ENCODE data around the gene KCNIP4. TPM values are rescaled to one million over a fixed set of nuclear protein-coding genes. Genes with fewer than 3 reads are reported as not detected.

The KCNIP4 gene
- total and polyA plus RNA-seq, 2 experiments from 2014 or later: 0.14 to 0.63 TPM

GRCh38 chr4:21380861-21381260, 567.7 kb downstream of the KCNIP4 start:
- H3K9me3 Mint-ChIP-seq: no peaks in the 10 kb centered on the region

More at GRCh38 chr4:21380861-21381260, 567.7 kb downstream of the KCNIP4 start:
- H3K27ac Mint-ChIP-seq: no peak overlapping the region
- DNase-seq (ENCODE audit: low spot score) (no peak), ATAC-seq (no peak)
- H3K4me1 Mint-ChIP-seq: no peaks in the 10 kb centered on the region
- Histone ChIP-seq H3K36me3 (ENCODE audit: insufficient read depth) (no peaks in the 10 kb centered on the region), H2AFZ (peak overlapping the region; percentile 43; the same call in 1 of the 2 replicates), H4K20me1 (replicated peaks; ENCODE audit: insufficient read depth) (no peaks in the 10 kb centered on the region), H3F3A (replicated peaks; ENCODE audit: low read depth) (no peaks in the 10 kb centered on the region), H3K27ac (ENCODE audit: low read depth) (no peak overlapping the region), H3K9me2 (ENCODE audit: insufficient read depth) (no peaks in the 10 kb centered on the region), H3K4me1 (ENCODE audit: insufficient read depth) (no peaks in the 10 kb centered on the region), H3K4me2 (no peak overlapping the region), H3K27me3 (ENCODE audit: insufficient read depth) (no peaks in the 10 kb centered on the region), H3K79me2 (replicated peaks; ENCODE audit: insufficient read depth) (no peaks in the 10 kb centered on the region), H3K4me3 (no peak overlapping the region)
- no peak overlapping the region for H3K4me3 Mint-ChIP-seq
- no peaks in the 10 kb centered on the region for H3K27me3 Mint-ChIP-seq (ENCODE audit: insufficient read depth, low read depth, poor library complexity)
- no peaks in the 10 kb centered on the region for H3K36me3 Mint-ChIP-seq (ENCODE audit: low read depth)
- TF ChIP-seq ZNF331 (CRISPR knock-in tag; IDR thresholded peaks at IDR 0.05; ENCODE audit: low read depth): no peak
- no peak for TF ChIP-seq REST (IDR thresholded peaks at IDR 0.05; ENCODE audit: unreplicated experiment)
- TF ChIP-seq ETS1 (IDR thresholded peaks at IDR 0.05): no peak
- TF ChIP-seq ZNF462 (CRISPR knock-in tag; IDR thresholded peaks at IDR 0.05): no peak
- no peak for TF ChIP-seq CREB1 (CRISPR knock-in tag; IDR thresholded peaks at IDR 0.05; ENCODE audit: low read depth)
- no peak for TF ChIP-seq POLR2AphosphoS5 (IDR thresholded peaks at IDR 0.05; ENCODE audit: low read depth)
- no peak for TF ChIP-seq EZH2 (IDR thresholded peaks at IDR 0.05; ENCODE audit: low read depth, unreplicated experiment)
- no peak for TF ChIP-seq ZNF114 (CRISPR knock-in tag; IDR thresholded peaks at IDR 0.05)
- TF ChIP-seq JUNB (IDR thresholded peaks at IDR 0.05; ENCODE audit: unreplicated experiment): no peak
- TF ChIP-seq NANOG (IDR thresholded peaks at IDR 0.05; ENCODE audit: borderline replicate concordance): no peak
- TF ChIP-seq STAT1 (IDR thresholded peaks at IDR 0.05; ENCODE audit: unreplicated experiment): no peak
- TF ChIP-seq CTCF (conservative IDR thresholded peaks at IDR 0.05; ENCODE audit: low read depth in 2 of 2): no peak
- no peak for TF ChIP-seq EZH2phosphoT487 (IDR thresholded peaks at IDR 0.05; ENCODE audit: unreplicated experiment)
